Stimulated activated CD4-positive, alpha-beta T cell treated with anti-CD3 and anti-CD28 coated beads, Interleukin-2, amount 100 ng/mL, for 48 hours (primary cell): ENCODE results near the gene METAP1D.

ENCODE experiments used
- DNase-seq, 2 donors: peaks; one replicate each; pipeline ENCODE4 v3.0.0-alpha.2; 2020

The METAP1D gene

GRCh38 chr2:171999161-171999560 is 592 bp upstream of the METAP1D start:
- DNase-seq, result no peak

DNA sequence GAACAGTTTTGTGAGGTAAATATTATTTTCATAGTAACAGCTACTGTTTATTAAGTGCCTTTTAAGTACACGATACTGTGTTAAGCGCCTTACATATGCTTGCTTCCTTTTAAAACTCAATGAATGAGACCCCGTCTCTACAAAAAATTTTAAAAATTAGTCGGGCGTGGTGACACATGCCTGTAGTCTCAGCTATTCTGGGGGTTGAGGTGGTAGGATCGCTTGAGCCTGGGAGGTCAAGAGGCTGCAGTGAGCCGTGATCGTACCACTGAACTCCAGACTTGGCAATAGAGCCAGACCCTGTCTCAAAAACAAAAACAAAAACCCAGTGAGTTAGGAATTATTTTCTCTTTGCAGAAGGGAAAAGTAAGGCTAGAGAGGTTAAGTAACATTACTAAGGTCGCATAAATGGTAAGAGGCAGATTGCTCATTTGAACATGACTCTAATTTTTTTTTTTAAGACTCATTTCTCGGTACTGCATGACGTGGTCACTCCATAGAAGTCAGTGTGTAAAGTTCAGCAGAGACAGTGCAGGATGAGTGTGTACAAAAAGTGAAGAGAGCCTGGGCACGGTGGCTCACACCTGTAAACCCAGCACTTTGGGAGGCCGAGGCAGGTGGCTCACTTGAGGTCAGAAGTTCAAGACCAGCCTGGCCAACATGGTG is 1.1 kb downstream of the METAP1D start:
- no peak for DNase-seq

DNA sequence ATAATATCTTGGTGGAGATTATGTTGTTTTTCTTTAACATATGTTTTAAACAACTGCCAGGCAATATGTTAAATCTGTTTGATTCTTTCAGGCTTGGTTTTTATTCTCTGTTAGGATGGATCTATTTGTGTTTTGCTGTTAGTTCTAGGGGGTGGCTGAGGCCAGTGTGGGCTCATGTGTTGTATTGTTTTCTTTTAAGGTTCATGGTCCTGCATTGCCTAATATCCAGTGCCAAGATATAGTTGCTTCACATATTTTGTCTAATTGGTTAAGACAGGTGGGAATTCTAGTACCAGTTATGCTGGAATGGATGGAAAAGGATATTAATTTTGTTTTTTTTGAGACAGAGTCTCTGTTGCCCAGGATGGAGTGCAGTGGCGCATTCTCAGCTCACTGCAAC is 7.6 kb downstream of the METAP1D start:
- no peak for DNase-seq

GRCh38 chr2:172009823-172010222 is 10.1 kb downstream of the METAP1D start:
- DNase-seq, result no peak

GRCh38 chr2:172011812-172012575 is 12.2 kb downstream of the METAP1D start:
- no peak for DNase-seq

- no peak for DNase-seq
Measured at GRCh38 chr2:172012677-172013391, 13.1 kb downstream of the METAP1D start.

DNA sequence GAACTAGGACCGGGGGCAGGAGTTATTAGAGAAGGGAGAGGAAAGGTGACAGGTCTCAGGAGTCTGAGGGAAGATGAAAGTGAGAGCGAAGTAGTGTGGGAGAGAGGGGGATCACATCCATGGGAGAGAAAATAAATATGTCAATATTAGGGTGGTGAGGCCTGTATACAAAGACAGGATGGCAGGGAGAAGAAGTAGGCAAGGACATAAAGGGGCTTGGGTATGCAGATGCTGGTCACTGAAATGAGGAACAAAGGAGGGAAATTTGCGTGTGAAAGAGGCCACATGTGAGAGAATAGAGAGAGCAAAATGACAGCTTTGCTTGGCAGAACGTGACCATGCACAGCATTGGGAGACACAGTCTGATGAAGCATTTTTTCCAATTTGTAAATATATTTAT is 13.6 kb downstream of the METAP1D start:
- no peak for DNase-seq

DNA sequence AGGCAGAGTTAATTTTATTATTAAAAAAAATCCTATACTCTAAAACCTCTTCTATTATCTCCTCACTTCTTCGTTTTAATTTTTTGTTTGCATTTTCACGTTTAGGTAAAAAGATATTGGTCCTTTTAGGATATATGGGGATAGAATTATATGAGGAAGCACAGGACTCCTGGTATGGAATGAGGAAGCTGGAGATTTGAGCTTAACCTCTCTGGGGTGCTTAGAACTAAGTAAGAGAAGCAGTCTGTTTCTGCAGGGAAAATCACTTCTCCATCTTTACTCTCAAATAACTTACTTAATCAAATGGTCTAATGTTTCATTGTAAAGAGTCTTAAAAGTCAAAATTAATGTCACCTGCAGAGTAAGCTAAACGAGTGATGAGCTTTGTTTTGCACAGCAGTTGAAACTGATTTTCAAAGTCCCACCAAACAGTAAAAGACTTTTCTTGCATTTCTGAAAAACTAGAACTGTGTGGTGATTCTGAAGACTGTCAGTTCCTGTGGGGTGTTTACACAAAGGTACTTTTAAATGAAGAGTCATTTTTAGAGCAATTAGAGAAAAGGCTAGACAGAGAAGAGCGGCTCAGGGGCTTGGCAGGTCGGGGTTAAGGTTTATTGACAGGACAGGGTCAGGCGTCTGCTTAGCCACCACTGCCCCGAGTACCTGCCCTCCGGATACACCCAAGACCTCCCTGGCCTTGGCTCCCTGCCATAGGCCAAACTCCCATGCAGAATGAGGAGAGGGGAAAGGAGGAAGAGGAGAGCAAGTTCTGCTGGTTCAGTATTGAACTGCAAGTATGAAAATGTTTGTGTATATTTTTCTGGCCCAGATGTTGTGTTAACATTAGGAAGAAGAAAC is 21.6 kb downstream of the METAP1D start:
- no peak for DNase-seq

DNA sequence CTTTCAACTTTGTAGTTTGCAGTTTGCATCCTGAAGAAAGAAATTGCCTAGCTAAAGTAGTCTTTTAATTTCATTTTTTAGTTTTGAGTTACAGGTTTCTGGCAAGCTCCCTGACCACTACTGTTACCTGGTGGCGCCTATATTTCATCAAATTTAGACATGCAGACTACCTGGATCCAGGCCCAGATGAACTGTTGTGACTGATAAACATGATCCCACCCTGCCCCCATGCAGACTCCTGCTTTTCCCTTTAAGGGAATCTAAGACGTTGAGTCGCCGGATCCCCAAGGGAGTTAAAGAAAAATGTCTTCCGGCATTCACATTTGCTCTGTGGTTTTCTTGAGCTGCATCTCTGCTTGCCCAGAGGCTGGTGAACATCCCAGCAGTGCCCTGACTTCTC is 22.2 kb downstream of the METAP1D start:
- no peak for DNase-seq

DNA sequence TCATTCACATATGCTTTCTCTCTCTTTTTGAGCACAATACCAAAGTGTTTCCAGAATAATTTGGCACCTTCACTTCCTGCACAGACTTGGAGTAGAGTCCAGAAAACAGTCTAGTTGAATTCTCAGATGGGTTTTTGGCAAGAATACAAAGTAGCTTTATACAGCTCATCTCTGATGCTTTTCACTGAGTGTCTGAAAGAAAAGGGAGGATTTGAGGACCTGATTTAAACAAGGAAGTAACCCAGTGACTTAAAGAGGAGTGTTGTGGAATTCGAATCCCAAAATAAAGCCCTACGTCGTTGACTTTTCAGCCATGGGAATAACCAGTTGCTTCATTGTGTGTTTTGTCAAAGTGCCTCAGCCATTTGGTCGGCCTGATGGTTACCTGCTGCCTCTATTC is 31.8 kb downstream of the METAP1D start:
- DNase-seq, result no peak

DNA sequence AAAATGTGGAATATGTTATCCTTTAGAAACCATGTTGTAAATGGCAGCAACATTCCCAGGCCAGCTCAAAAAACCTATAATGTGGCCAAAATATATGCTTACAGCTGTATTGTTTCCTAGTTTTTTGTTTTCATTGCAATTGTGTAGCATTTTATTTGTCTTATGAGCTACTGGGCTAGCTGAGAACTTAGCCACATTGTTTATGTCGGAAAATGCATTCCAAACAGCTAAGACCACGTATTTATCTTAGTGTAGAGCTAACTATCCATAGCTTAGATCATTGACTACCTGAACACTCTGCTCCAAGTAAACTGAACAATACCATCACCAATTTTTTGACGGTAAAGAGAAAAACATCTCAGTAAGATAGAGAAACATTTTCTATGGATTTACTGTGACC is 38.4 kb downstream of the METAP1D start:
- no peak for DNase-seq

DNA sequence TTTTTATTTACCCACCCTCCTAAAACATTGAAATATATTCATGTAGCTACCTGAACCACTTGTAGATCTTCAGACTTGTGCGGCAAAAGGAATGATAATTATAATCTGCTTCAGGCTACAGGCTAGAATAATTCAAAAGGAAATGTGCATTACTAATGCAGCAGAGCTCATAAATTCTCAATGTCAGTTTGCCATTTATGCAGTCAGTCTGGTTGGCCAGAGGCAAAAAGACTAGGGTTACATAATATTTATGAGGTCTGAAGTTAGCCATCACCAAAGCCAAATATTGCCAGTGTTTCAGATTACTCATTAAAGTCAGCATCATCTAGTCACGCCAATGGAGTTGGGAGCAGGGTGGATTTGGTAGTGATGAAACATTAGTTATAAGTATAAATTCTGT is 38.9 kb downstream of the METAP1D start:
- DNase-seq, result no peak

GRCh38 chr2:172039011-172039704 is 39.4 kb downstream of the METAP1D start:
- DNase-seq, result no peak

DNA sequence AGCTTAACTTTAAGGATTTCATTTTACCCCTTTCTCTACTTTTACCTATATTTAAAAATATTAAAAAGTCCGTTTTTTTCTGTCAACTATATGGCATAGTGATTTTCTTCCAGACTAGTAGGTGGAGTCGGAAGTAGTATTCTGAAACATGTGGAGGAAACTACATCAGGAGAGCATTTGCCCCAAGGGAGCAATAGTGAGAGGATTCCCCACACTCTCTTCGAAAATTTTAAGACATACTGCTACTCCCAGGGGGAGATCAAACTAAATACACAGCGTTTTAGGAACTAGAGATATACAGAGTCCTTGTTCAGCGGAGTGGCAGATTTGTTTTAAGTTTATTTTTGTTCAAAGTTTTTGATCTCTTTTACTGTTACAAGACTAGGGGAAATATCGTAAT is 40.6 kb downstream of the METAP1D start:
- no peak for DNase-seq

- no peak for DNase-seq
Measured at GRCh38 chr2:172046080-172046678, 46.4 kb downstream of the METAP1D start.

GRCh38 chr2:172046866-172047565 is 47.3 kb downstream of the METAP1D start:
- DNase-seq, result no peak

DNA sequence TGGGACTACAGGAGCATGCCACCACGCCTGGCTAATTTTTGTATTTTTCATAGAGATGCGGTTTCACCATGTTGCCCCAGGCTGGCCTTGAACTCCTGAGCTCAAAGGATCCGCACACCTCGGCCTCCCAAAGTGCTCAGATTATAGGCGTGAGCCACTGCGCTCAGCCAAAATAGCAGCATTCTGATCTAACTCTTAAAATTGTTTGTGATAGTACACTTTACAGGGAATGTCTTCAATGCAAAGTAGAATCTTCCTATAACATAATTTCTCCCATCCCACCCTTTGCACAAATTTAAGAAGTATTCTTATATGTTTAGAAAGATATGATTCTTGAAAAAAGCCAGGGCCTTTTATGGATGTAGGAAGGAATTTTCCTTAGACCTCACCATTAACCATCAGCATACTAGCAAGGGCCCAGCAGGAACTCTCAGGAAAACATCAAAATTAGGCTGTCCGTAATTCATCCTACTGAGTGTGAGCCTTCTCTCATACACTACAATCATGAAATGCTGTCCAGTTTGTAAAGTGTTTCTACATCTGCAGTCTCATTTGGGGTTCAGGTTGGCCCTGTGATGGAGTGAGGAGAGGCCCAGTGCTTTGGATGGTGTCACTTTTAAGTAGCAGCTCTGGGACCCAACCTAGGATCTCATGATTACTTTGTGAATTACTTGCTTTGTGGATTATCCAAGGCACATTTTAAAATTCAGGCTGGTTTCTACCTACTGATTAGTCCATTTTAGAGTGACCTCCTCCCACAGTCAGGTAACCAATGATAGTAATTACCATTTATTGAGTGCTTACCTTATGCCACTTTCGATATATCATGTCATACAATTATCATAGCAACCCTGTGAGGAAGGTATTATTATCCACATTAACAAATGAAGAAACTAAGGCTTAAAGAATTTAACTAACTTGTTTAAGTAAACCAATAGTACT is 48.1 kb downstream of the METAP1D start:
- DNase-seq, result no peak

GRCh38 chr2:172048508-172049503 is 49.1 kb downstream of the METAP1D start:
- no peak for DNase-seq
